Measurements from ENCODE around the gene SLC1A2.

The SLC1A2 gene

GRCh38 chr11:35293699-35294098 is 125.7 kb downstream of the SLC1A2 start:
- DNase-seq, result no peak

GRCh38 chr11:35293035-35293434 is 126.3 kb downstream of the SLC1A2 start:
- DNase-seq, result no peak

- no peak for DNase-seq
Measured at GRCh38 chr11:35292279-35292678, 127.1 kb downstream of the SLC1A2 start.

GRCh38 chr11:35290876-35291275 is 128.5 kb downstream of the SLC1A2 start:
- DNase-seq, result no peak

GRCh38 chr11:35289821-35290220 is 129.5 kb downstream of the SLC1A2 start:
- DNase-seq, result no peak

GRCh38 chr11:35288817-35289541 is 130.4 kb downstream of the SLC1A2 start:
- no peak for DNase-seq

GRCh38 chr11:35288309-35288708 is 131.0 kb downstream of the SLC1A2 start:
- no peak for DNase-seq

GRCh38 chr11:35287344-35287890 is 131.9 kb downstream of the SLC1A2 start:
- DNase-seq, result no peak

GRCh38 chr11:35286126-35286525 is 133.2 kb downstream of the SLC1A2 start:
- DNase-seq, result no peak

- no peak for DNase-seq
Measured at GRCh38 chr11:35285471-35285870, 133.9 kb downstream of the SLC1A2 start.

GRCh38 chr11:35282221-35282882 is 137.0 kb downstream of the SLC1A2 start:
- no peak for DNase-seq

GRCh38 chr11:35281169-35281688 is 138.1 kb downstream of the SLC1A2 start:
- no peak for DNase-seq

GRCh38 chr11:35280727-35281126 is 138.6 kb downstream of the SLC1A2 start:
- no peak for DNase-seq

- DNase-seq, result no peak
Measured at GRCh38 chr11:35277827-35278226, 141.5 kb downstream of the SLC1A2 start.

GRCh38 chr11:35276396-35277145 is 142.8 kb downstream of the SLC1A2 start:
- no peak for DNase-seq

GRCh38 chr11:35275786-35276170 is 143.6 kb downstream of the SLC1A2 start:
- no peak for DNase-seq

GRCh38 chr11:35274909-35275785 is 144.2 kb downstream of the SLC1A2 start:
- no peak for DNase-seq

- no peak for DNase-seq
Measured at GRCh38 chr11:35272391-35272902, 146.9 kb downstream of the SLC1A2 start.

GRCh38 chr11:35271031-35271430 is 148.3 kb downstream of the SLC1A2 start:
- DNase-seq, result no peak

GRCh38 chr11:35270342-35270741 is 149.0 kb downstream of the SLC1A2 start:
- DNase-seq, result no peak

- no peak for DNase-seq
Measured at GRCh38 chr11:35267504-35267903, 151.9 kb downstream of the SLC1A2 start.
